HG03460 (cell line): Measurements from ENCODE around the gene CEP72.
"Not testable (repeated sequence)": the region's sequence is repeated elsewhere in the genome, so short reads cannot be mapped to it uniquely, and the experiment has no call there.

Experiments
- ATAC-seq: cut with Tn5 transposase; IDR thresholded peaks from one replicate; pipeline ENCODE4 v1.9.1; 2021; ENCODE audit not compliant: unreplicated experiment

The CEP72 gene

GRCh38 chr5:612498-613424 lies 621 bp downstream of the CEP72 start:
- peak; percentile 27 for ATAC-seq

- ATAC-seq = no peak
These were observed 4.4 kb downstream of the CEP72 start for GRCh38 chr5:616484-617039.

GRCh38 chr5:617896-618295 lies 5.8 kb downstream of the CEP72 start:
- ATAC-seq = no peak

- no peak for ATAC-seq
These were observed 6.3 kb downstream of the CEP72 start for GRCh38 chr5:618450-618849.

DNA sequence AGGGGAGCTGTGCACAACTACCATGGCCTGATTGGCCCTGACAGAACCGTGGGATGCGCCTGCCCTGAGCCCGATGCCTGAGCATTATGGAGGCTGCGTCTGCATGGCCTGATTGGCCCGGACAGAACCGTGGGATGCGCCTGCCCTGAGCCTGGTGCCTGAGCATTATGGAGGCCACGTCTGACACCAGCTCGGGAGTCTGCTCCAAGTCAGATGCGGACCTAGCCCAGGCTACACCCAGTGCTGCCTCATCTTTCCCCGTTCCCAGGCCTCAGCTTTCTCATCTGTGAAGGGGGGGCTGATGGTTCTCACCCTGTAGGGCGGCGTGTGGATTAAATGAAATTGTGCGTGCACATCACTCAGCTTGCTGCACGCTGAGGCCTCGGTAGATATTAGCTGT lies 7.3 kb downstream of the CEP72 start:
- no peak for ATAC-seq

GRCh38 chr5:620152-620551 lies 8.0 kb downstream of the CEP72 start:
- ATAC-seq = no peak

GRCh38 chr5:620586-621180 lies 8.5 kb downstream of the CEP72 start:
- no peak for ATAC-seq

DNA sequence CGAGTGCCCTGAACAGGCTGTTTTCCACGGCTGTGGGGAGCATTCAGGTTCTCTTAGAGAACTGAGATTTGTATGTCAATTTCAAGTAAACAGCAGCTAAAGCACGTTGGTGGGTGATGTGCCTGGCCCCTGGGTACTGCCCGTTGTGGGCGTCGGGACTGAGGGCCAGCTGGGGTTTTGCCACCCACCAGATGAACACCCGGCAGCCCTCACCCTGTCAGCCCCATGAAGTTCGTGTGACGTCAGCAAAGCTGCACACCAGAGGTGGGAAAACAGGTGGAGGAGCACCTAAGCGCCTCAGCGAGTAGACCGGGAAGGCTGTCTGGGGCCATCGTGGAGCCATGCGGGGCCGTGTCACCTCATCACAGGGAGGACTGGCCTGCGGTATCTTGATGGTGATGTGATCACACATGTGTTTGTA lies 9.2 kb downstream of the CEP72 start:
- ATAC-seq = no peak

DNA sequence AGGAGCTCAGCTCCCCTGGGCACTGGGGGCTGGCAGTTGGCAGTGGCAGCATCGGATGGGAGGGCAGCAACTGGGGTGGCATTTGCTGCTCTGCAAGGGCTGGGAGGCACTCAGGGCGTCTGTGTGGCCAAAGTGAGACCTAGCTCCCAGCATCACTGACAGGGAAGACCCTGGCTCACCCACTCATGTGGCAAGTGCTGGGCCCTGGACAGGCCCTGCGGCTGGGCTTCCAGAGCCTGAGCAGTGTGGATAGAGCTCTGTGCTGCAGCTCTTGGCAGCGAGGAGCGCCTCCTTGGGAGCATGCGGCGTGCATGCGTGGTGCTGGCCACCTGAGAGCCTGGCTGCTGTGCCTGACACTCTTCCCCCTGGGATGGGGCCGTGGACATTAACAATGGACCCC lies 10.2 kb downstream of the CEP72 start:
- no peak for ATAC-seq

DNA sequence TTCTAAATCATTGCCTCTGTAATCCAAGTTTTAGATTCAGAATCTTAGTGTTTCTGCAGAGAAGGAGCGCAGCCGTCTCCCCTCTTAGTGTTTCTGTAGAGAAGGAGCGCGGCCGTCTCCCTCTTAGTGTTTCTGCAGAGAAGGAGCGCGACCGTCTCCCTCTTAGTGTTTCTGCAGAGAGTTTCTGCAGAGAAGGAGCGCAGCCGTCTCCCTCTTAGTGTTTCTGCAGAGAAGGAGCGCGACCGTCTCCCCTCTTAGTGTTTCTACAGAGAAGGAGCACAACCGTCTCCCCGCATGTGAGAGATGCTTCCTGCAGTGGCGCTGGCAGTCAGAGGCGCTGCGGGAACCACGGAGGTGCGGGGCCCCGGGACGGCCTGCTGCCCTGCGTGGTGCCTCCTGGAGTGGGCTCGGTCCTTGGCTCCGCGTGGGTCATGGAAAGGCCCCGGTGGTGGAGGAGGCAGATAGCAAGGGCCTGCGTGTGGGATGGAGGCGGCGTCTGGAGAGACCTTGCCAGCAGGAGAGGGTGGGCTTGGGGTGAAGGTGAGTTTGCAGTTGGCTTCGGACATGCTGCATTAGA lies 10.9 kb downstream of the CEP72 start:
- no peak for ATAC-seq

DNA sequence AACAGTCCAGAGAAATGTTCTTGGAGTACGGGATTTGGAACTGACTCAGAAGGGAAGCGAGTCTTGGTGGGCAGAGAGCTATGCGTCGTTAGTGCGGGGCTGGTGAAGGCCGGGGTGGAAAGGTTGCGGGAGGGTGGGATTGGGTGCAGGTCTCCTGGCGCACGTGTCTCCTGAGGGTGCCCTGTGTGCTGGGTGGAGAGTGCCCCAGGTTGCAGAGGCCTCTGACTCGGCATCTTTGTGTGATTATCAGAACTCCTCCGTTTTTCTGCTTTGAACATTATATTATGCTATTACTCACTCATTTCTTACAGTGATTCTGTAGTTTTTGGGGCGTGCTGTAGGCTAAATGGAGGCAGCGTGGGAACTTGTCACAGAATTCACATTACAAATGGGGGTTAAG lies 11.4 kb downstream of the CEP72 start:
- no peak for ATAC-seq

DNA sequence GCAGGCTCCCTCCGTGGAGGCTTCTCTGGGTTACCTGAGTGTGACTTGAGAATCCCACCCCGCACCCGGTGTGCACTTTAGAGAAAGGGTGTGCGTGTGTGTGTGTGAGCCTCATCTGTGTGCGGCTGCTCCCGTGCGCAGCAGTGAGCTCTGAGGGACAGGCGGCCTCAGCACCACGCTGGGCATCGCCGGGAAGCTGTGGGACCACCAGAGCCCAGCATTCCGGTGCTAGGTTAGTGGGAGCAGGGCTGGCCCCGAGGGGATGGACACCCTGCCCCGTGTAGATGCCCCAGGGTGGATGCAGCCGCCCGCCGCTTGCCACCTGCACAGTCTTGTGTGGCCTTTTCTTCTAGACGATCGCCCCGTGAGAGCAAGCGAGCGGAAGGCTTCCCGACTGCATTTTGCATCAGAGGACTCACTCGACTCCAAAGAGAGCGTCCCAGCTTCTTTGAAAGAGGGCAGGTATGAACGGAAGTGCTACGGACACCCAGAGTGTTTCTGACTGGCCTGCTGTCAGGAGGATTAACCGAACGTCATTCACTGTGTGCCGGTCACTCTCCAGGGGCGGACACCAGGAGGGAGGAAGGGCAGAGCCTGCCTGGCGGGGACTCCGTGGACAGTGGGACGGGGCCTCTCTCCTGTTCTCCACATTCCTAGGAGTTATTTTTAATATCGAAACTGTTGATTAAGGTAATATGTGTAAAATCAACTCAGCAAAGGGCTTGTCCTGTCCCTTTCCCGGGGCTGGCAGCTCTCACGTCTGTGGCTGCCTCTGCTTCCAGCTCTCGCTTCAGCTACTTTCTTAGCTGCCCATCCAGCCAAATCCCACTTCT lies 12.2 kb downstream of the CEP72 start:
- ATAC-seq = no peak

- ATAC-seq = no peak
These were observed 12.8 kb downstream of the CEP72 start for GRCh38 chr5:624951-625230.

- ATAC-seq = no peak
These were observed 13.4 kb downstream of the CEP72 start for GRCh38 chr5:625516-625915.

DNA sequence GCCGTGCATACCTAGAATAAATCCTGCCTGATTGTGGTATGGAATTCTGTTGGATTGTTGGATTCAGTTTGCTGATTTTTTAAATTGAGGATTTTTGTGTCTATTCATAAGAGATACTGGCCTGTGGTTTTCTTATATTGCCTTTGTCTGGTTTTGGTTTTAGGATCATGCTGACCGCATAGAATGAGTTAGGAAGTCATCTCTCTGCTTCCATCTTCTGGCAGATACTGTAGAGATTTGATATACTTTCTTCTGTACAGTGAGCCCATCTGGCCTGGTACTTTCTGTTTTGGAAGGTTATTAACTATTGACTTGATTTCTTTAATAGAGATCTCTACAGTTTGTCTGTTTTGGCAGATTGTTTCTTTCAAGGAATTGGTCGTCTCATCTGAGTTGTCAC lies 14.7 kb downstream of the CEP72 start:
- no peak for ATAC-seq

- no peak for ATAC-seq
These were observed 15.7 kb downstream of the CEP72 start for GRCh38 chr5:627840-628239.

DNA sequence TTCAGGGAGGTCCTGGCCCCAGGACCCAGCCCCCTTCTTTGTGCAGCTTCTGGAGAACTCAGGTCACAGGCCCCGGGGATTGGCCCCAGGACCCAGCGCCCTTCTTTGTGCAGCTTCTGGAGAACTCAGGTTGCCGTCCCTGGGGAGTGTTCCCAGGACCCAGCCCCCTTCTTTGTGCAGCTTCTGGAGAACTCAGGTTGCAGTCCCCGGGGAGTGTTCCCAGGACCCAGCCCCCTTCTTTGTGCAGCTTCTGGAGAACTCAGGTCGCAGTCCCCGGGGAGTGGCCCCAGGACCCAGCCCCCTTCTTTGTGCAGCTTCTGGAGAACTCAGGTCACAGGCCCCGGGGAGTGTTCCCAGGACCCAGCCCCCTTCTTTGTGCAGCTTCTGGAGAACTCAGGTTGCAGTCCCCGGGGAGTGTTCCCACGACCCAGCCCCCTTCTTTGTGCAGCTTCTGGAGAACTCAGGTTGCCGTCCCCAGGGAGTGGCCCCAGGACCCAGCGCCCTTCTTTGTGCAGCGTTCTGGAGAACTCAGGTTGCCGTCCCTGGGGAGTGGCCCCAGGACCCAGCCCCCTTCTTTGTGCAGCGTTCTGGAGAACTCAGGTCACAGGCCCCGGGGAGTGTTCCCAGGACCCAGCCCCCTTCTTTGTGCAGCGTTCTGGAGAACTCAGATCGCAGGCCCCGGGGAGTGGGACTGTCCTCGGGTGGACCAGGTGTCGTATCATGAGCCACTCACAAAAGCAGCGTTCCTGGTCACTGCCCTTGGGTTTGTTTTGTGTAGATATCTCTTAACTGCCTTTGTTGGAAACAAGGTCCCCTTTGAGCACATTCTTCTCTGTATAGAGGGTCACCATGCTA lies 16.4 kb downstream of the CEP72 start:
- not testable (repeated sequence) for ATAC-seq

DNA sequence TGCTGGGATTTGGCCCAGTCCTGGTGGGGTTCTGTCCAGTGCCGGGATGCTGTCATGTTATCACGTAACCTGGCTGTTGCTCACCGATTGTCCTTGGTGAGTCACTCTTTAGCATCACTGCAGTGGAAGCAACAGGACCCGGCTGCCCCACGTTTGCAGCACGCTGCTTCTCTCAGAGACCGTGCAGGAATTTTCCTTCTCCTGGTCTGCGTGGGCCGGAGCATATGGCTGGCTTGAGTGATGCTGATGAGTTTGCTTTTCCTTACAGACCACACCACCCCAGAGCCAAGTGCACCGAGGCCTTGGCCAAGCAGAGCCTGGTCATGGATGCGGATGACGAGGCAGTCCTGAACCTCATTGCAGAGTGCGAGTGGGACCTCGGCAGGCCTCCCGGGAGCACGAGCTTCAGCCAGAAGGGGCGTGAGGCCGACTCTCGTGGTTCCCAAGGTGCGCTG lies 21.4 kb downstream of the CEP72 start:
- ATAC-seq = no peak

DNA sequence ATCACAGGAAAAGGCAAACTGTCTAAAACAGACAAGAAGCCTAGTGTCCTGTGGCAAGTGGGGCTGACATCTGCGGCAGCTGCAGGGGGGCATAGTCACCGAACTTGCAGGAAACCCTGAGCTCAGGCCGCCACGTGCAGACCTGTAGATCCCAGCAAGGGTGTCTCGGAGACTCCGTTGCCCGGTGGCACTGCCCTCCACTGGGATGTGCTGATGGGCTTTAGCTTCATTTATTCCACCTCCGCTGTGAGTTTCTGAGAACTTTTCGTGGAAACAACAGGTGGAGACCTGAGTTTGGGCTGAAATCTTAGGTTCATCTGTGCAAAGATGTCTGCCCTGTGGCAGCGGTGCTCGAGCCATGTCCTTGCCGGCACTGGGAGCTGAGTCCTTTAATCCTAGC lies 22.1 kb downstream of the CEP72 start:
- no peak for ATAC-seq
